GM18867 (cell line): Measurements from ENCODE around the gene JAML.

ENCODE experiments used
- ATAC-seq: cut with Tn5 transposase; IDR thresholded peaks from one replicate; pipeline ENCODE4 v1.9.1; 2021; ENCODE audit warnings: mild to moderate bottlenecking, moderate library complexity; ENCODE audit not compliant: unreplicated experiment

The JAML gene

DNA sequence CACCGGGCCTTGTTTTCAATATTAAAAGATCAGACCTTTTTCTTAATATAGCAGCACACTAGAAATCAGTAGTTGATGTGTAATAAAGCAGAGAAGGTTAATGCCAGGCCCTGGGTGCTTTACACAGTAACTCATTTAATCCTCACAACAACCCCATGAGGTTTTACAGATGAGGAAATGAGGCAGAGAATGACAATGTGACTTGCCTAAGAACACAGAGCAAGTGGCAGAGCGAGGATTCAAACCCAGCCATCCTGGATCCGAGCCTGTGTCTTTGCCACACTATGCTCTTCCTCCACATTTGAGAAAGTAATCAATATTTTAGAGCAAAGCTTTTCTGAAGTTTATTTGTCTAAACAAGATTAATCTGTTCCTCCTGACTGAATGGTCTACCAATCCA is 7.2 kb downstream of the JAML start:
- no peak for ATAC-seq

DNA sequence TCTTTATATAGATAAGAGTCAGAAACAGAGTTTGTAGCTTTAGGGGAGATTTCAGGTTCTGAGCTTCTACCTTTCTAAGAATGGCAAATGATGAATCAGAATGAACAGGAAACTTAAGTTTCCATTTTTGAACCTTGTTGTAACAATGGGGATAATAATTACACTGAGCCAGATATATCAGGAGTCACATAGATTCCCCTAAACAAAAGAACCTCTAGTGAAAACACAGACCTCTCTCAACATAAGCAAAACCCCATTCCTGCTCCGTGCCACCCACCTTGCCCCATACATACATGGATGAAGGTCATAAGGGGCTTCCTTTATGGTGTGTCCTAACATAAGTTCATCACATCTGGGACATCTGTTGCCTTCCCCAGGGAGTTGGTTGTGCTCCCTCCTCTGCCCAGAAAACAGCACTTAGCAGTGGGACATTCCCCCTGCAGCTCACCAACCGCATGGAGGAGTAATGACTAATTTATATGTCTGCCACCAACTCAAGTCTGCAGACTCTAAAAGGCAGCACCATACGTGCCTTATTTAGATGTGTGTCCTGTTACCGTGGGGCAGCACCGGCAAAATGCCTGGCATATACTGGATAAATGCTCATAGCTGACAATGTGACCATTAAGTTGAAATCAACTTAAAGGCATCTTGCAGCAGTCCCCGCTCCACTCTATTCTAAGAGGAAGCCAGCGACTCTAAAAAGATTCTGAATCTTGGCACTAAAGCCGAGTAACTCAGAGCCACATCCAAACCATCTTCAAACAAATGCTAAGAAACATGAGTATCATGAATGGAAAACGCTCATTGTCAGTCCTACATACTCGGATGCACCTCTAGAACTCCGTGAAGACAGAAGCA is 8.0 kb downstream of the JAML start:
- ATAC-seq = no peak

DNA sequence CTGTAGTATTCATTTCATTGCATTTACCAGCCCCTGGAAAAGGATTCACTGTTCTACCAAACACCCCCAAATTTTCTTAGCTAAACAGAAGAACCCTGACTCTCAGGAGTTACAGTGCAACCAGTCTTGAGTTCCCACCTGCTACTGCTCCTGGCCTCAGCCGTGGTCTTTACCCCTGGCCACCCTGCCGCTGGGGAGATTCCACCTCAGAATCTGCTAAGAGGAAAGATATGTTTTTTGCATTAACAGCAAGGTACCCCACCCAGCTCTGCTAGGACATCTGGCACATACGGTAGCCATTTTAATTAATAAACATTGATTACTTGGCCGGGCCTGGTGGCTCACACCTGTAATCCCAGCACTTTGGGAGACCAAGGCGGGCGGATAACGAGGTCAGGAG is 9.0 kb downstream of the JAML start:
- no peak for ATAC-seq

DNA sequence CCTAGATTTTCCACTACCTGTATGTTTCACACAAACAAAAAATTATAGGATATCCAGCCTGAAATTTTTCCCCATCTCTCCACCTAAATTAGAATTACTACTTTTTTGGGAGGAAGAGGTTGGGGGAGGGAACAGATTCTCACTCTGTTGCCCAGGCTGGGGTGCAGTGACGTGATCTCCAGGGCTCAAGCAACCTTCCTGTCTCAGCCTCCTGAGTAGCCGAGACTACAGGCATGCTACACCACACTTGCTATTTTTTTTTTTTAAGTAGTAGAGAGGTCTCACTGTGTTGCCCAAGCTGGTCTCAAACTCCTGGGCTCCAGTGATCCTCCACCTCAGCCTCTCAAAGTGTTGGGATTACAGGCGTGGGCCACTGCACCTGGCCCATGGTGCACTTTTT is 9.5 kb downstream of the JAML start:
- no peak for ATAC-seq

DNA sequence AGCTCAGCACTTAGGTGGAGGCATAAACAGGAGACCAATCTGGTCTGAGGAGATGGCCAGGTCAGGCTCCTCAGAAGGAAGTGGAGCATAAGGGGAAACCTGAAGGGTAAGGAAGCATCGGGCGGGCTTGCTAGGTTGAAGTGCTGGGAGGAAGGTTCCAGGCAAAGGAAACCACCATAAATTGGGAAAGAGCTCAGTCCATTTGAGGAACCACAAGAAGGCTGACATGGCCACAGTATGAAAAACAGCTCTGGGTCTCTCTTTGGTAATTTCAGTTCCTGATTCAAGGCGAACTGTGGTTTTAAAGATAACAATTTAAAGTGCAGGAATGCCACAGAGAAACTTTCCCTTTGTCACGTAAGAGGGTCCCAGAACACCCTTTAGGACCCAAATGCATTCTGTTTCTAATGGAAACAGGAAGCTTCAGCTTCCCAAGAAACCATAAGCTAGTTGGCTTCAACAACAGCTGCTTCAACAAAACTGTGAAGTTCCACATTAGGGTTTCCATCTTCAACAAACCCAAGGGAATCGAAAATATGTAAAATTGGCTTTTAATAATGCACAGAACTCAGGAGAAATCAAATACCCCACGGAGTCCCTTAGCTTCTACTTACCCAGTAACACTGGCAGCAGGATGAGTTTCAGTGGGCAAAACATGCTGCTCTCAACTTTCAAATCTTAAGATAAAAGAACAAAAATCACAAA is 10.4 kb downstream of the JAML start:
- no peak for ATAC-seq

DNA sequence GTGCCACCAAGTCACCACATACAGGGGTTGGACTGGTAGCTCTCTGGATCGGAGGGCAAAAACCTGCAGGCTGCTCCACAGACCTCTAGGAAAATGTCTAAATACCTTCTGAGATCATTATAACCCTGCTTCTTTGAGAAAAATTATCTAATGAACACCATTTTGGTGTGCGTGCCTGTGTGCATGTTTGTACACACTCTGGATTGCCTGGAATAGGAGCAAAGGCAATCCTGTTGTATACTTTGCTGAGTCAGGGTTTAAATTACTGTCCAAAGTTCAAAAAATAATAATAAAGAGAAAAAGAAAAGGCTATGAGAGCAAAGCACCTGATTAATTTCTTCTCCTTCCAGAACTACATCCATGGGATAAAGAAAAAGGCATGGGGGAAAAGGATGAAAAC is 11.0 kb downstream of the JAML start:
- ATAC-seq = no peak

DNA sequence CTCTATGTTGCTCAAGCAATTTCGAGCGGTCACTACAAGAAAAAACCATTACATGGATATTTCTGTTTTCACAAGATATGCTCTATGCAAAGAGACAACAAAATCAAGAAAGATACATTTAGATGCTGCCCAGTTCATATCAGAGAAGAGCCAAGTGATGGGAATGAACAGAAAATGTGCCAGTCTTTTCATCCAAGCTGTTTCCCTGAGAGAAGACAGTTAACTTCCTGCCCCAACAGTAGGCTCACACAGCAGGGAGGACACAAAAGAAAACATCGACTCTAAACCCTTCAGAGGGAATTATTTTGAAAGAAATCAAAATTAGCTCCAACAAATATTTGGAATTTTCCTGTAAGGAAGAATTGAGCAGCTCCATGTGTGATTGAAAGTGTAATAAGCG is 11.6 kb downstream of the JAML start:
- ATAC-seq = no peak

DNA sequence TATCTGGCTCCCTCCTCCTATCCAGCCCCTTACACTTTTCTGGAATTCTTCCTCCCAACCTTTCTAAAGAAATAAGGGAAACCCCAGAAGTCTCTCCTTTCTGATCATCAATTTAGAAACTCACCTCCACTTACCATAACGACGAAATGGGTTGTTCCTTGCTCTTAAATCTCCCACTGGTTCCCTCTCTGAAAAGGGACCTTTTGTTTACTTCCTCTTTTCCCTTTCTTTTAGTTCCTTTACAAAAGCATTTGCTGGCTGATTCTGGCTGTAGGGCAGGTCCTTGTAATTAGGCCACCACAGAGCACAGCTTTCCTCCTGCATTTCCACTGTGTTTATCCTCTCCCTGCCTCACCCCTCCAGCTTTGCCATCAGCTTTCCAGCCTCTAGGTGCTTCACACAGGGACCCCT is 12.0 kb downstream of the JAML start:
- ATAC-seq = no peak

DNA sequence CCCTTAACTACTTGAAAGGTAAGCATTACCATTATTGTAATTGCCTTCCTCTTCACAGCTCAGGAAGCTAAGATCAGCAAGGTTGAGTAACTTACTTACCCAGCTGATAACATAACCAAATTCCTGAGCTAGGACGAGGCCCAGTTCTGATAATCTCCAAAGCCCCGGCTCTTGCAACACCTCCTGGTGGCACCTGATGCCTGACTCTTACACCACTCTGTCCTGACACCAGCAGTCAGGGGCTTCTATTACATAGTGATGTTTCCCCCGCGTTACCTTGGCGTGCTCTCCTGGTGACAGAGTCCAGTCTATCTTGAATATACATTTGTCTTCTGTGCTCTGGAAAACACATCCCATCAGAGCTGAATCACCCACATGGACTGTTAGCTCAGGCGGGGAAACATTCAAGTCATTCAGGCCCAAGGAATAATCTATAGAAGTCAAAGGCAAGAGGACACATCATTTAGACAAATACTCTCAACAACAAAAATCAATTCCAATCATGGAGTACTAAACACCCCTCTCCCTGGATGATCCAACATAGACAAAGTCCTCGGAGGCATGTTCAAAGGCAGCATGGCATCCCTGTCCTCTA is 12.6 kb downstream of the JAML start:
- ATAC-seq = no peak

DNA sequence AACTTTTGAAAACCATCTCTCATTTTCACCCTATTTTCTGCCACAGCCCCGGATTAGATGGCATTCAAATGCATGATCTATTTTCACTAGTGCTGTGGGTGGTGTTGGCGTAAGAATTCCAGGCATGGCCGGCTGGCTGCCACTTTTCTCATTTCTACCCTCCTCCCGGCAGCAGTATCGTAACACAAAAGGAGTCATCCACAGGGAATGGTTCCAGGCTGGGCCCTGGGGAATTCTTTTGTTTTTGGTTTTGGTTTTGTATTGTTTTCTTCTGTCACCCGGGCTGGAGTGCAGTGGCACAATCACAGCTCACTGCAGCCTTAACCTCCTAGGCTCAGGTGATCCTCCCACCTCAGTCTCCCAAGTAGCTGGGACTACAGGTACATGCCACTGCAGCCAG is 13.8 kb downstream of the JAML start:
- ATAC-seq = no peak

DNA sequence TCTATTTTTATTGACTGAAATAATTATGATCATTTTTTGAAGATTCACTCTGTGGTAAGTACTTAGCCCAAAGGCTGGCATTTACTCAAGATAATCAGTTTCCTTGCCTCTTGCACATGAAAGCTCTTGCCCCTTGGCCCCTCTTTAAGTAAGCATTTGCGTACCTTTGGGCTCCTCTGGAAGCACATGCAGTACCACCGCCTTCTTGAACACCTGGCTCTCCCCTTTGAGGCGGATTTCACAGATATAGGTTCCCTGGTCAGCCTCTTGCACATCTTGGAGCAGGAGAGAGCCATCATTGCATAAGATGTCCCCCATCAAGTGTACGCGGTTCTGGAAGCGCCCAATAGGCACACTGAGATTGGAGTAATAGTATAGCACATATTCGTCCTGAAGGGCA is 14.5 kb downstream of the JAML start:
- no peak for ATAC-seq

DNA sequence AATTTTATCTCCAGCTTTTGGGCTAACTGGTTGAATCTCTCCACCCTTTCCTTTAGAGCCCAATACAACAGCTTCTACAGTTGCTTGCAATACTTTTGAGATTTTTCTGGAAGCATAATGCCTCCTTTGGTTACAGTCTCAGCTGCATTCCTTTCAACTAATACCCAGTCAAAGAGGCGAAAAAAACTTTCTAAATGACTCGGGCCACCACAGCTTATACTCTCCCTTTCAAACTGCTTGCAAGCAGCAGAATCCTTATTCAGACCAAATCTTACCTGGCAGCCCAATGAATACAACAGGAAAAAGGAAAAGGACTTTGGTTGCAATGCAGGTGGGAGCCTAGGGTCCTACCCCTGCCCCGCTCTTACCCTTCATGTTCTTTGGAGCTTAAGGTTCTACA is 15.8 kb downstream of the JAML start:
- no peak for ATAC-seq

DNA sequence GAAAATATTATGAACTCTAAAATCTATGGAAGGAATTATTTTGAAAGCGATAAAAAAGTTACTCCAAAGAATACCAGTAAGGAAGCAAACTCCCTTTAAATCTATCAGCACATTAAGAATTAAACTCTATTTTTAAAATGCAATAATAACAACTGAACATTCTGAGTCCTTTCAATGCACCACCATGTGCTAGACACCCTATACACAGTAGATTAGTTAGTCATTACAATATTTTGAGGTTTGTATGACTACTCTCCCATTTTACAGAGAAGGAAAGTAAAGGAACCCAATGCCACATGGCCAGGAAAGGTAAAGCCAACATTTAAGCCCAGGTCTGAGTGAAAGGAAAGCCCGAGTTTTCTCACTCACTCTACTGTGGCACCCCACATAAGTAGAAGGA is 17.7 kb downstream of the JAML start:
- ATAC-seq = no peak

DNA sequence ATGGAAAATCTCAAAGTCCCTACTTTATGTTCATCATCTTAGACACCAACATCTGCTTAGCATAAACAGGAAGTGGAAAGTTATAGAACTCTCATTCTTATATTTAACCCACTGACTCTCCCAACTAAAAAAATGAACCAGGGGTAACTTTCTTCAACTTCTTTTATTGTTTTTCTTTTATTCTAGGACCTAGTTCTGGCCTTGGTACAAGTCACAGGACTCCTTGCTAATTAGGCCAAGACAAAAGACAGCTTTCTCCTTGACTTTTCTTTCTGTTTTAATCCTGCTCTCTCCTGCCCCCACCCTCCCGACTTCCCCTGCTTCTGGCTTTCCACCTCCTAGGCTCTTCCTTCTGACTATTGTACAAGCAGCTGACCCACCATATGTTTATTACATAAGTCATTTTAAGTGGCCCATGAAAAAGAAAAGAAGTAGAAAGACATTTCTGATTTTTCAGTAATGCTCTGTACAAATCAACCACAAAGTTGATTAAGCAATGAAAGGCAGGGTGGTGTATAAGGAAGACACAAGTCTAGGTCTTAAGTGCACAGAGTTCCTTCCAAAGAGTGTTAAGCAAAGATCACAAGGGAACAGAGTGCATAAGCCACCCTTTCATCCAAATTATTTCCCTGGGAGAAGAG is 18.3 kb downstream of the JAML start:
- ATAC-seq = no peak

DNA sequence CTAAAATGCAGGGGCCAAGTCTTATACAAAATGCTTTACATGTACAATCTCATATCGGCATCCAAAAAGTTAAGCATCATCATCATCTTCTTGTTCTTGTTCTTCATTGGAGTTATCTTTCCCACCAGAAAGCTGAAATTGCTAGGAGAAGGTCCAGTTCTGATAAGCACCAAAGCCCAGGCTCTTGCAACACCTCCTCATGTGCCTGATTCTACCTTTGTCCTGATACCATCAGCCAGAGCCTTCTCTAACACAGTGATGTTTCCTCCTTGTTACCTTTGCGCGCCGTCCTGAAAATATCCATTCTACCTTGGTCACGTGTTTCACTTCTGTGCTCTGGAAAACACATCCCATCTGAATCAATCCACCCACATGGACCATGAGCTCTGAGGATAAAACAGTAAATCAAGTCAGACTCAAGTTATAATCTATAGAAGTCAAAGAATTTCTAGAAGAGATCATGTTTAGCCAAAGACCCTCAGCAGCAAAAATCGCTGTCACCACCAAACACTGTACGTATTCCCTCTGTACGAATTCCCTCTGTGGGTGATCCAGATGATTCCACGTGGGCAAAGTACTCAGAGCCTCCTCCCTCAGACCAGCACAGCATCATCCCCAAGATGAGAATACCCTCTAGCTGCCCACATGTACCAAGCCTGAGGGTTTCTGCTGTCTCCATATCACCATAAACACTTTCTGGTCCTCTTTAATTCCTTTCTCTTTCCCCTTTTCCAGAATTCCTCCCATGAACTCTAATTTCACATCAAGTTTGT is 19.0 kb downstream of the JAML start:
- ATAC-seq = no peak

DNA sequence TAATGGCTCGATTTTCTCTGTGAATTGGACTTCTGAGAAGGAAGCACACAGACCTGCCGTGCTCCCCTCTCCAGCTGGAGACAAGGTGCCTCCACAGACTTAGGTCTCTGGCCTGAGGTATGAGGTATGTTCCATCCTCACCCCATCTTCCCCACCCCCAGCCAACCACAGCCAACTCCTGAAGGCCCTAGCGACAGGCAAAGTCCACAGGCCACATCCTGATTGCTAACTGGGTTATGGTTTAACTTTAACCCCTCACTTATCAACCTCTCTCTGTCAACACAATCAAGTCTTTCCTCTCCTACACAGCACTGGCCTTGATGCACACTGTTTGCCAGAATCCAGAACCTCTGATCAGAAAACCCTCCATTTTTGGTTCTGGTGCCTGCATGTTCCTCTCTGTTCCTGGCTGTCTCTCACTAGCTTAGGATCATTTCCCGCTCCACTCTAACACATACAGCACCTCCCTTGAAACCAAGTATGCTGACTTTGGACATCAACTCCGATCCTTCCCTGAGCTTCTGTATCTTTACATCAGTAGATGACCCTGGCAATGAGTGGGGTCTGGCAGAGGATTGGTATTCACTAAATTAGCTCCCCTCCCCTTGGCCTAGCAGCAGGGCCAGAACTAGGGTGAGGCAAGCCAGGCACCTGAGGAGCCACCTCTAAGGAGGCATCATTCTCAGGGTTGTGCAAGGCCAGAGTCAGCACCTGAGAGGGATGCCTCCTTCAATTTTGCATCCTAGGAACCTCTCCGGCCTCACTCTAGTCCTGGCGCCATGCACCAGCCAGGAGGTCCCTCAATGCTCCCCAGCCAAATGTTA is 22.0 kb downstream of the JAML start:
- no peak for ATAC-seq

DNA sequence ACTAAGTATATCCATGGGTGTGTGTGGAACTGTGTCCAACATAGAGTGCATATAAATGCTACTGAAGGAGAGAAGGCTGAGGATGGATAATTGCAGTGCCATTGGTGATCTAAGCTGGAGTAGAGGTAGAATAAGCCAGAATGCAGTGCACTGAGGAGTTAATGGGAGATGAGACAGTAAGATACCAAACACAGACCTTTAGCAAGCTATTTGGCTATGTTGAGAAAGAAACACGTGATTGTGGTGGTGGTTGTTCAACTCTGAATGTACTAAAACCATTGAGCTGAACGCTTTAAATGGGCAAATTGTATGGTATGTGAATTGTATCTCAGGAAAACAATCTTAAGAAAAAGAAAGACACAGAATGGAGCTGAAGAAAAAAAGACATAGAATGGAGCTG is 22.8 kb downstream of the JAML start:
- ATAC-seq = no peak

DNA sequence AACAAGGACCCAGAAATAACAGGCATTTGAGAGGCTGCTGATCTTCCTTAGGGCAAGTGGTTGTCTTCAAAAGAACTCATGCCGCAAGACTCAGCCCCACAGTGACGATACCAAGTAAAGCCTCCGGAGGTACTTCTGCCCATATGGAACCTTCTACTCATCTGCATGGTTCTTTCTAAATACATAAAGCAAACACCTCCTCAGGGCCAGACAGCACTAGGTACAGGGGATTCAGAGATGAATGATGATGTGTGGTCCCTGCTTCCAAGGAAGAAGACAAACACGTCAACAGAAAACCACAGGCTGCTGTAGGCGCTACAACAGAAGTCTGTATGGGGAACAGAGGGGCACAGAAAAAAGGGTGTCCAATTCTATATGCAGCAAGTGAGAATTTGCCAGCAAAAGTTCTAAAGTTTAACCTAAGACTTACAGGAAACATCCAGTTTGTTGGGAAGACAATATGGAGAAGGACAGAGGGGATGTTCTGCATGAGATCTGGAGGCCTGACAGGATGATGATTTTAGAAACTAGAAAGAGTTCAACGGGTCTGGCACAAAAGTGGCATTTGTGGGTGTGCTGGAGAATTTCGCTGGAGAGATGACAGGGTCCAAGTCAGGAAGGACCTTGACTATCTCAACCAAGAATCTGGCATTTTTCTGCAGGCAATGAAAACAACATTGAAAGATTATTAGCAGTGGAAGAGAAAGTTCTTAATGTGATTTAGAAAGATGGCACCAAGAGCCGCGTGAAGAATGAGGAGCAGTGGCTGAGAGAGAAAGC is 23.7 kb downstream of the JAML start:
- no peak for ATAC-seq

DNA sequence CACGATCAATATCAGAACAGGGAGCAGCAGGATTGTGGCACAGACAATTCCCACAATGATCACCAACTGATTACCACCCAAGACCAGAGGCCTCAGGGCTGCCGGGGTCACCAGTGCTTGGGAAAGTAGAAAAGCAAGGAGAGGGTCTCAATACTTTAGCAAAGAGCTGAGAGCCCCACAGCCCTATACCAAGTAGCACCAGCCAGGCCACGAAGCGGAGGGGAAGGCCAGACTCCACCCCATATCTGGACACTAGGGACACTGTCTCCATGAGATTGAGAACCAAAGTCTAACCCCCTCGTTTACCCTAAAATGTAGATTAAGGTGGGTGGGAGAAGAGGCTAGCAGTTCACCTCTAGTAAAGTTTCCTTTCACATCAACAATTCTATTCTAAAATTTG is 24.3 kb downstream of the JAML start:
- no peak for ATAC-seq
